ENCODE results near the gene ADAMTS1. TPM values are rescaled to one million over a fixed set of nuclear protein-coding genes. Genes with fewer than 3 reads are reported as not detected.

Gene ADAMTS1
- polyA plus RNA-seq, 3 donors: 0.01 TPM; not detected in 2

GRCh38 chr21:26833011-26833410 is 12.2 kb downstream of the ADAMTS1 start:
- TF ChIP-seq CTCF (IDR thresholded peaks at IDR 0.05): no peak
- 93% methylated on average over 3 of the region's 4 CpGs for WGBS (ENCODE audit: insufficient coverage)
- H3K36me3 Mint-ChIP-seq: no peaks in the 10 kb centered on the region
- no peaks in the 10 kb centered on the region for H3K79me2 ChIP-seq (ENCODE audit: insufficient read depth, low read length)
- H3K9me3 ChIP-seq (replicated peaks in 1 of 2; ENCODE audit: control insufficient read depth in 1 of 2, insufficient read depth in 1 of 2, low read length in 2 of 2): no peaks in the 10 kb centered on the region
- no peaks in the 10 kb centered on the region for H3K36me3 ChIP-seq (replicated peaks in 1 of 2; ENCODE audit: control insufficient read depth in 1 of 2, insufficient read depth in 2 of 2, low read length in 2 of 2)
- intact Hi-C loops (cut with micrococcal nuclease): no loop called here
- no peak overlapping the region for H3K27ac ChIP-seq (ENCODE audit: low read depth in 1 of 2, low read length in 2 of 2)
- no peaks in the 10 kb centered on the region for H3K4me1 Mint-ChIP-seq
- H3K4me3 ChIP-seq (replicated peaks in 1 of 3; ENCODE audit: low read depth in 2 of 3, low read length in 3 of 3): no peak overlapping the region
- no peaks in the 10 kb centered on the region for H3K27me3 ChIP-seq (ENCODE audit: control insufficient read depth in 2 of 2, insufficient read depth in 2 of 2, low read length in 2 of 2)
- peaks cover 0 to 3% (median 0%) of the 10 kb centered on the region in 7 donors for H3K9me3 Mint-ChIP-seq
- H3K27me3 Mint-ChIP-seq (ENCODE audit: low read depth in 3 of 3): peaks cover 0 to 4% (median 0%) of the 10 kb centered on the region in 3 donors
- no peak overlapping the region for H2AFZ ChIP-seq (ENCODE audit: insufficient read depth, low read depth, low read length, poor library complexity, severe bottlenecking)
- no peak overlapping the region for H3K4me3 Mint-ChIP-seq
- no peaks in the 10 kb centered on the region for H3K4me1 ChIP-seq (ENCODE audit: control insufficient read depth in 1 of 2, insufficient read depth in 2 of 2, low read length in 2 of 2)
- H3K27ac Mint-ChIP-seq: peak overlapping the region in 1 of 7 donors; percentile 22
- no peaks in the 10 kb centered on the region for H4K20me1 ChIP-seq (ENCODE audit: insufficient read depth, low read length)
- H3K4me2 ChIP-seq (replicated peaks; ENCODE audit: extremely low read depth, low read length, poor library complexity, severe bottlenecking): no peak overlapping the region
- no peak overlapping the region for H3K9ac ChIP-seq (ENCODE audit: insufficient read depth, low read length, poor library complexity, severe bottlenecking)
- no peak for DNase-seq

- Mint-ChIP-seq H3K4me1 (no peaks in the 10 kb centered on the region), H3K4me3 (no peak overlapping the region), H3K27ac (no peak overlapping the region), H3K9me3 (peaks cover 0 to 3% (median 0%) of the 10 kb centered on the region in 7 donors), H3K36me3 (no peaks in the 10 kb centered on the region), H3K27me3 (ENCODE audit: low read depth in 3 of 3) (peaks cover 0 to 4% (median 0%) of the 10 kb centered on the region in 3 donors)
- Histone ChIP-seq H3K79me2 (ENCODE audit: insufficient read depth, low read length) (no peaks in the 10 kb centered on the region), H3K4me1 (ENCODE audit: control insufficient read depth in 1 of 2, insufficient read depth in 2 of 2, low read length in 2 of 2) (no peaks in the 10 kb centered on the region), H4K20me1 (ENCODE audit: insufficient read depth, low read length) (no peaks in the 10 kb centered on the region), H3K9me3 (replicated peaks in 1 of 2; ENCODE audit: control insufficient read depth in 1 of 2, insufficient read depth in 1 of 2, low read length in 2 of 2) (no peaks in the 10 kb centered on the region), H3K36me3 (replicated peaks in 1 of 2; ENCODE audit: control insufficient read depth in 1 of 2, insufficient read depth in 2 of 2, low read length in 2 of 2) (no peaks in the 10 kb centered on the region), H3K27ac (ENCODE audit: low read depth in 1 of 2, low read length in 2 of 2) (no peak overlapping the region), H3K9ac (ENCODE audit: insufficient read depth, low read length, poor library complexity, severe bottlenecking) (no peak overlapping the region), H3K4me3 (replicated peaks in 1 of 3; ENCODE audit: low read depth in 2 of 3, low read length in 3 of 3) (no peak overlapping the region), H2AFZ (ENCODE audit: insufficient read depth, low read depth, low read length, poor library complexity, severe bottlenecking) (no peak overlapping the region), H3K4me2 (replicated peaks; ENCODE audit: extremely low read depth, low read length, poor library complexity, severe bottlenecking) (no peak overlapping the region), H3K27me3 (ENCODE audit: control insufficient read depth in 2 of 2, insufficient read depth in 2 of 2, low read length in 2 of 2) (no peaks in the 10 kb centered on the region)
- 89% methylated on average over 6 of the region's 11 CpGs for WGBS (ENCODE audit: insufficient coverage)
- DNase-seq: no peak
- intact Hi-C loops (cut with micrococcal nuclease): no loop called here
- no peak for TF ChIP-seq CTCF (IDR thresholded peaks at IDR 0.05)
These were observed 12.7 kb downstream of the ADAMTS1 start for GRCh38 chr21:26832546-26832945.
